ENCODE measurements around the gene RAB27B. TPM values are rescaled to one million over a fixed set of nuclear protein-coding genes. Genes with fewer than 3 reads are reported as not detected.

The RAB27B gene
- total RNA-seq, 1 donor from 2014 or later, result 13.4 TPM

DNA sequence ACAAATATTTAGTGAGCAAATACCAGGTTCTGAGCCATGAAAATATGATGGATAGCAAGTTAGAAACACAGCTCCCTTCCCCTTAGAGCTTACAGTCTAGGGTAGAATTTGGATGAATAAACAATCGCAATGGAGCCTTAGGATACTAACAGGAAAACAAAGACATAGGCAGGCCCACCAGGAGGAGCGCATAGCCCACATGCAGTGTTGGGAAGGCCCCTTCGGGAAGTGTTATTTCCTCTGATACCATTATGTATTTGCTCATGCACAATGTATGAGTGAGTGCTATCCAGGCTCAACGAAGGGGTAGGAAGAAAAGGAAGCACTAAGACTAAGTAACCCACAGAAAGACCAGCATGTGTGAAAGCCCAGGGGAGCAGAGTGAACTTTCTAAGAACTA lies 54.0 kb downstream of the RAB27B start:
- peaks cover 10% of the 10 kb centered on the region for H3K9me3 Mint-ChIP-seq (ENCODE audit: low read depth)

DNA sequence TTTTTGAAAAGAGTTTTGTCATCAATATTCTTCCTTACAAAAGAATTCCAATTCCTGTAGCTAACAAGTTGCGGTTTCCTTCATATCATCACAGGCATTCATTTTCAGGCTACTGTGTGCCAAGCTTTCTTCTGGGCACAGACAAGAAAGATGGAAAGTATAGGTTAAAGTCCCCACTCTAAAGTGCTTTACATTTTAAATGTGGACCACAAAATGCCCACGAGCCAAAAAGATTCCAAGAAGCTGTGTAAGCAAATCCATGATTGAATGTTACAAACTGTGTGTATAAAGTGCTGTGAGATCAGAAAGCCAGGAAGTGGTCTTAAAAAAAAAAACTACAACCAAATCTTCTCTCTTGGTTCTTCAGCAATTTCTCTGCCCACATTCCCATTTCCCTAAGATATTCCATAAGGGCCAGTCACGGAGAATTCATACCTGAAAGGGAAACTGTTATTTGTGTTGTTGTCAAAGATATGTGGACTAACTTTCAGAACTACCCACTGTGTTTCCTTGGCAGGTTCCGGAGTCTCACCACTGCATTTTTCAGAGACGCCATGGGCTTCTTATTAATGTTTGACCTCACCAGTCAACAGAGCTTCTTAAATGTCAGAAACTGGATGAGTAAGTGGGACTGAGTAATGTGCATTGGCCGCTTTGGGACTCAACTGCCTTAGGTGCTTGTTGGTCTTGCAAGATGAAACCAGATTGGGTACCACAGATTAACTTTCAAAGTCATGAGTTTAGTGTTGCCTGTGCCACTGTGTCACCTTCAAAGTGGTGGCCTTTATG lies 55.7 kb downstream of the RAB27B start:
- no peak for TF ChIP-seq CTCF (IDR thresholded peaks at IDR 0.05; ENCODE audit: unreplicated experiment)
- H3K36me3 Mint-ChIP-seq (ENCODE audit: insufficient read depth), result peaks cover 28% of the 10 kb centered on the region

More for the DNA sequence above, 54.0 kb downstream of the RAB27B start:
- Mint-ChIP-seq H3K4me3 (ENCODE audit: low read depth) (no peak overlapping the region), H3K4me1 (ENCODE audit: low read depth) (peaks cover 19% of the 10 kb centered on the region), H3K27ac (no peak overlapping the region), H3K36me3 (ENCODE audit: insufficient read depth) (peaks cover 23% of the 10 kb centered on the region), H3K27me3 (peaks cover 5% of the 10 kb centered on the region)
- no peak for TF ChIP-seq CTCF (IDR thresholded peaks at IDR 0.05; ENCODE audit: unreplicated experiment)
- DNase-seq (ENCODE audit: low spot score, unreplicated experiment), result no peak

GRCh38 chr18:54888378-54888777 lies 60.1 kb downstream of the RAB27B start:
- Mint-ChIP-seq H3K36me3 (ENCODE audit: insufficient read depth) (peaks cover 24% of the 10 kb centered on the region), H3K27ac (no peak overlapping the region), H3K9me3 (ENCODE audit: low read depth) (peaks cover 10% of the 10 kb centered on the region), H3K4me1 (ENCODE audit: low read depth) (no peaks in the 10 kb centered on the region), H3K27me3 (no peaks in the 10 kb centered on the region), H3K4me3 (ENCODE audit: low read depth) (no peak overlapping the region)
- DNase-seq (ENCODE audit: low spot score, unreplicated experiment), result no peak
- no peak for TF ChIP-seq CTCF (IDR thresholded peaks at IDR 0.05; ENCODE audit: unreplicated experiment)

More for the DNA sequence above, 55.7 kb downstream of the RAB27B start:
- H3K4me3 Mint-ChIP-seq (ENCODE audit: low read depth), result no peak overlapping the region
- H3K4me1 Mint-ChIP-seq (ENCODE audit: low read depth), result peaks cover 16% of the 10 kb centered on the region
- peaks cover 5% of the 10 kb centered on the region for H3K27me3 Mint-ChIP-seq
- DNase-seq (ENCODE audit: low spot score, unreplicated experiment), result no peak
- peaks cover 10% of the 10 kb centered on the region for H3K9me3 Mint-ChIP-seq (ENCODE audit: low read depth)
- H3K27ac Mint-ChIP-seq, result no peak overlapping the region

GRCh38 chr18:54888933-54889332 lies 60.7 kb downstream of the RAB27B start:
- Mint-ChIP-seq H3K27me3 (no peaks in the 10 kb centered on the region), H3K36me3 (ENCODE audit: insufficient read depth) (peaks cover 24% of the 10 kb centered on the region), H3K9me3 (ENCODE audit: low read depth) (peaks cover 10% of the 10 kb centered on the region), H3K27ac (no peak overlapping the region), H3K4me3 (ENCODE audit: low read depth) (no peak overlapping the region), H3K4me1 (ENCODE audit: low read depth) (no peaks in the 10 kb centered on the region)
- no peak for TF ChIP-seq CTCF (IDR thresholded peaks at IDR 0.05; ENCODE audit: unreplicated experiment)
- DNase-seq (ENCODE audit: low spot score, unreplicated experiment), result no peak

- TF ChIP-seq CTCF (IDR thresholded peaks at IDR 0.05; ENCODE audit: unreplicated experiment), result no peak
- no peaks in the 10 kb centered on the region for H3K9me3 Mint-ChIP-seq (ENCODE audit: low read depth)
- H3K36me3 Mint-ChIP-seq (ENCODE audit: insufficient read depth), result no peaks in the 10 kb centered on the region
- H3K27me3 Mint-ChIP-seq, result no peaks in the 10 kb centered on the region
- DNase-seq (ENCODE audit: low spot score, unreplicated experiment), result no peak
- H3K27ac Mint-ChIP-seq, result no peak overlapping the region
- H3K4me3 Mint-ChIP-seq (ENCODE audit: low read depth), result no peak overlapping the region
- H3K4me1 Mint-ChIP-seq (ENCODE audit: low read depth), result no peaks in the 10 kb centered on the region
These were observed 71.2 kb downstream of the RAB27B start for GRCh38 chr18:54899500-54899899.

Measured in progenitor cell of endocrine pancreas (in vitro differentiated cells).